Activated CD8-positive, alpha-beta memory T cell treated with anti-CD3 and anti-CD28 coated beads, Interleukin-2, amount 50 U/mL, for 4 hours (primary cell): ENCODE data around the gene ZFP36.

Source experiments
- DNase-seq: peaks from one replicate; pipeline ENCODE4 v3.0.0-alpha.2; 2020

Gene ZFP36

GRCh38 chr19:39385629-39386411, 20.8 kb upstream of the ZFP36 start:
- DNase-seq = no peak

- no peak for DNase-seq
These were observed 20.1 kb upstream of the ZFP36 start for GRCh38 chr19:39386557-39386956.

GRCh38 chr19:39388657-39389056, 18.0 kb upstream of the ZFP36 start:
- DNase-seq = no peak

- DNase-seq = no peak
These were observed 16.8 kb upstream of the ZFP36 start for GRCh38 chr19:39389631-39390414.

- peak; percentile 80 for DNase-seq
These were observed 16.2 kb upstream of the ZFP36 start for GRCh38 chr19:39390451-39390750.

- DNase-seq = peak; percentile 93
These were observed 15.8 kb upstream of the ZFP36 start, which contains the start of the genes MED29 and PAF1 for GRCh38 chr19:39390751-39391437. Gene MED29, plus strand, starts transcription at chr19:39391378. Its CDS starts 45 bp downstream, at chr19:39391423. Gene PAF1, minus strand, starts transcription at chr19:39391106. Its CDS starts 242 bp downstream, at chr19:39390864.

GRCh38 chr19:39397360-39398296, 9.0 kb upstream of the ZFP36 start:
- peak; percentile 97 for DNase-seq

- peak; percentile 59 for DNase-seq
These were observed 8.3 kb upstream of the ZFP36 start for GRCh38 chr19:39398297-39398864.

GRCh38 chr19:39399668-39400050, 7.0 kb upstream of the ZFP36 start:
- no peak for DNase-seq

GRCh38 chr19:39400061-39400460, 6.6 kb upstream of the ZFP36 start:
- DNase-seq = no peak

- peak; percentile 32 for DNase-seq
These were observed 5.5 kb upstream of the ZFP36 start for GRCh38 chr19:39401070-39401548.

GRCh38 chr19:39401549-39402345, 4.9 kb upstream of the ZFP36 start:
- peak; percentile 81 for DNase-seq

GRCh38 chr19:39402346-39403300, 4.0 kb upstream of the ZFP36 start:
- peak; percentile 81 for DNase-seq

- peak; percentile 97 for DNase-seq
These were observed 3.0 kb upstream of the ZFP36 start for GRCh38 chr19:39403331-39404312.

- no peak for DNase-seq
These were observed 1.2 kb upstream of the ZFP36 start for GRCh38 chr19:39405261-39405957.

GRCh38 chr19:39405958-39406655, 540 bp upstream of the ZFP36 start:
- peak; percentile 93 for DNase-seq

- DNase-seq = no peak
These were observed 688 bp downstream of the ZFP36 start for GRCh38 chr19:39407410-39407659.
